Measurements from ENCODE around the gene THAP6. TPM values are rescaled to one million over a fixed set of nuclear protein-coding genes. Genes with fewer than 3 reads are reported as not detected.
"Not testable (repeated sequence)": the region's sequence is repeated elsewhere in the genome, so short reads cannot be mapped to it uniquely, and the experiment has no call there.

THAP6 gene
- total and polyA plus RNA-seq, 2 donors (not counting 1 experiment from before 2014, with no cell fraction given) = 11.7 to 18.8 TPM

- Histone ChIP-seq H3K9ac (ENCODE audit: insufficient read depth, low read length) (no peak overlapping the region), H3K27me3 (ENCODE audit: control insufficient read depth, insufficient read depth, low read length) (no peaks in the 10 kb centered on the region), H3K36me3 (ENCODE audit: control insufficient read depth, insufficient read depth, low read length) (peaks cover 6% of the 10 kb centered on the region), H3K27ac (ENCODE audit: insufficient read depth, low read length) (no peak overlapping the region), H3K79me2 (ENCODE audit: control insufficient read depth, insufficient read depth, low read length) (no peaks in the 10 kb centered on the region), H3K4me3 (replicated peaks in 1 of 4; ENCODE audit: control extremely low read depth in 1 of 4, insufficient read depth in 1 of 4, low read depth in 3 of 4, low read length in 4 of 4) (no peak overlapping the region), H4K20me1 (ENCODE audit: control insufficient read depth, extremely low read depth, insufficient read depth, low read length) (no peaks in the 10 kb centered on the region), H3K4me2 (ENCODE audit: extremely low read depth, insufficient read depth, low read length) (no peak overlapping the region), H3K9me3 (ENCODE audit: control insufficient read depth, insufficient read depth, low read depth, low read length) (no peaks in the 10 kb centered on the region), H2AFZ (ENCODE audit: low read length) (no peak overlapping the region), H3K4me1 (ENCODE audit: control insufficient read depth, extremely low read depth, insufficient read depth, low read length) (no peaks in the 10 kb centered on the region)
- DNase-seq (ENCODE audit: low read depth in 2 of 2) = no peak
- TF ChIP-seq, protein P1, sequence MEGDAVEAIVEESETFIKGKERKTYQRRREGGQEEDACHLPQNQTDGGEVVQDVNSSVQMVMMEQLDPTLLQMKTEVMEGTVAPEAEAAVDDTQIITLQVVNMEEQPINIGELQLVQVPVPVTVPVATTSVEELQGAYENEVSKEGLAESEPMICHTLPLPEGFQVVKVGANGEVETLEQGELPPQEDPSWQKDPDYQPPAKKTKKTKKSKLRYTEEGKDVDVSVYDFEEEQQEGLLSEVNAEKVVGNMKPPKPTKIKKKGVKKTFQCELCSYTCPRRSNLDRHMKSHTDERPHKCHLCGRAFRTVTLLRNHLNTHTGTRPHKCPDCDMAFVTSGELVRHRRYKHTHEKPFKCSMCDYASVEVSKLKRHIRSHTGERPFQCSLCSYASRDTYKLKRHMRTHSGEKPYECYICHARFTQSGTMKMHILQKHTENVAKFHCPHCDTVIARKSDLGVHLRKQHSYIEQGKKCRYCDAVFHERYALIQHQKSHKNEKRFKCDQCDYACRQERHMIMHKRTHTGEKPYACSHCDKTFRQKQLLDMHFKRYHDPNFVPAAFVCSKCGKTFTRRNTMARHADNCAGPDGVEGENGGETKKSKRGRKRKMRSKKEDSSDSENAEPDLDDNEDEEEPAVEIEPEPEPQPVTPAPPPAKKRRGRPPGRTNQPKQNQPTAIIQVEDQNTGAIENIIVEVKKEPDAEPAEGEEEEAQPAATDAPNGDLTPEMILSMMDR (conservative IDR thresholded peaks at IDR 0.05 in 1 of 2, IDR thresholded peaks at IDR 0.05 in 1 of 2; ENCODE audit: low read depth in 1 of 2, low read length in 2 of 2) = no peak
- no peak for TF ChIP-seq EZH2 (IDR thresholded peaks at IDR 0.05; ENCODE audit: low read length, missing control alignments)
These were observed 16.5 kb downstream of the THAP6 start for GRCh38 chr4:75530556-75531322.

DNA sequence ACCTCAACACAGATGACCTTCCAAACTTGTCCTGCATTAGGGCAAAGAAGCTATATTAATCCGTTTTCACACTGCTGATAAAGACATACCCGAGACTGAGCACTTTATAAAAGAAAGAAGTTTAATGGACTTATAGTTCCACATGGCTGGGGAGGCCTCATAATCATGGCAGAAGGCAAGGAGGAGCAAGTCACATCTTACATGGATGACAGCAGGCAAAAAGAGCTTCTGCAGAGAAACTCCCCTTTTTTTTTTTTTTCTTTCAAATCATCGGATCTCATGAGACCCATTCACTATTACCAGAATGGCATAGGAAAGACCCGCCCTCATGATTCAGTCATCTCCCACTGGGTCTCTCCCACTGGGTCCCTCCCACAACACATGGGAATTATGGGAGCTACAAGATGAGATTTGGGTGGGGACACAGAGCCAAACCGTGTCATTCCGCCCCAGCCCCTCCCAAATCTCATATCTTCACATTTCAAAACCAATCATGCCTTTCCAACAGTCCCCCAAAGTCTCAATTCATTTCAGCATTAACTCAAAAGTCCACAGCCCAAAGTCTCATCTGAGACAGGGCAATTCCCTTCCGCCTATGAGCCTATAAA, 17.4 kb downstream of the THAP6 start:
- not testable (repeated sequence) for H4K20me1 ChIP-seq (ENCODE audit: control insufficient read depth, extremely low read depth, insufficient read depth, low read length); H3K36me3 ChIP-seq (ENCODE audit: control insufficient read depth, insufficient read depth, low read length); H3K9ac ChIP-seq (ENCODE audit: insufficient read depth, low read length); DNase-seq (ENCODE audit: low read depth in 2 of 2); H3K27ac ChIP-seq (ENCODE audit: insufficient read depth, low read length); H3K27me3 ChIP-seq (ENCODE audit: control insufficient read depth, insufficient read depth, low read length); H3K9me3 ChIP-seq (ENCODE audit: control insufficient read depth, insufficient read depth, low read depth, low read length); H3K4me2 ChIP-seq (ENCODE audit: extremely low read depth, insufficient read depth, low read length); H2AFZ ChIP-seq (ENCODE audit: low read length); H3K79me2 ChIP-seq (ENCODE audit: control insufficient read depth, insufficient read depth, low read length); H3K4me1 ChIP-seq (ENCODE audit: control insufficient read depth, extremely low read depth, insufficient read depth, low read length); H3K4me3 ChIP-seq (replicated peaks in 1 of 4; ENCODE audit: control extremely low read depth in 1 of 4, insufficient read depth in 1 of 4, low read depth in 3 of 4, low read length in 4 of 4)

GRCh38 chr4:75533339-75533887, 19.1 kb downstream of the THAP6 start:
- not testable (repeated sequence) for H2AFZ ChIP-seq (ENCODE audit: low read length); H3K9ac ChIP-seq (ENCODE audit: insufficient read depth, low read length); H3K36me3 ChIP-seq (ENCODE audit: control insufficient read depth, insufficient read depth, low read length); H3K27me3 ChIP-seq (ENCODE audit: control insufficient read depth, insufficient read depth, low read length); H3K9me3 ChIP-seq (ENCODE audit: control insufficient read depth, insufficient read depth, low read depth, low read length); DNase-seq (ENCODE audit: low read depth in 2 of 2); H3K79me2 ChIP-seq (ENCODE audit: control insufficient read depth, insufficient read depth, low read length); H3K27ac ChIP-seq (ENCODE audit: insufficient read depth, low read length); H4K20me1 ChIP-seq (ENCODE audit: control insufficient read depth, extremely low read depth, insufficient read depth, low read length); H3K4me3 ChIP-seq (replicated peaks in 1 of 4; ENCODE audit: control extremely low read depth in 1 of 4, insufficient read depth in 1 of 4, low read depth in 3 of 4, low read length in 4 of 4); H3K4me1 ChIP-seq (ENCODE audit: control insufficient read depth, extremely low read depth, insufficient read depth, low read length); H3K4me2 ChIP-seq (ENCODE audit: extremely low read depth, insufficient read depth, low read length)

GRCh38 chr4:75533926-75534325, 19.7 kb downstream of the THAP6 start:
- H3K27ac ChIP-seq (ENCODE audit: insufficient read depth, low read length); H4K20me1 ChIP-seq (ENCODE audit: control insufficient read depth, extremely low read depth, insufficient read depth, low read length); H3K79me2 ChIP-seq (ENCODE audit: control insufficient read depth, insufficient read depth, low read length); H3K4me3 ChIP-seq (replicated peaks in 1 of 4; ENCODE audit: control extremely low read depth in 1 of 4, insufficient read depth in 1 of 4, low read depth in 3 of 4, low read length in 4 of 4); H3K36me3 ChIP-seq (ENCODE audit: control insufficient read depth, insufficient read depth, low read length); H3K4me2 ChIP-seq (ENCODE audit: extremely low read depth, insufficient read depth, low read length); H3K9ac ChIP-seq (ENCODE audit: insufficient read depth, low read length); H3K27me3 ChIP-seq (ENCODE audit: control insufficient read depth, insufficient read depth, low read length); DNase-seq (ENCODE audit: low read depth in 2 of 2); H3K4me1 ChIP-seq (ENCODE audit: control insufficient read depth, extremely low read depth, insufficient read depth, low read length); H3K9me3 ChIP-seq (ENCODE audit: control insufficient read depth, insufficient read depth, low read depth, low read length); H2AFZ ChIP-seq (ENCODE audit: low read length): not testable (repeated sequence)

DNA sequence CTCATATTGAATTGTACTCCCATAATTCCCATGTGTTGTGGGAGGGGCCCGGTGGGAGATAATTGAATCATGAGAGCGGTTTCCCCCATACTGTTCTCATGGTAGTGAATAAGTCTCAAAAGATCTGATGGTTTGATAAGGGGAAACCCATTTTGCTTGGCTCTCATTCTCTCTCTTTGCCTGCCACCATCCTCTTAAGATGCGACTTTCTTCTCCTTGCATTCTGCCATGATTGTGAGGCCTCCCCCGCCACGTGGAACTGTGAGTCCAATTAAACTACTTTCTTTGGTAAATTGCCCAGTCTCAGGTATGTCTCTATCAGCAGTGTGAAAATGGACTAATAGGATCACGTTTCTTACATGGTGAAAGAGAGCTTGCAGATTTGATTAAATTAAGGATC, 23.0 kb downstream of the THAP6 start:
- H3K9ac ChIP-seq (ENCODE audit: insufficient read depth, low read length); H3K79me2 ChIP-seq (ENCODE audit: control insufficient read depth, insufficient read depth, low read length); H3K4me1 ChIP-seq (ENCODE audit: control insufficient read depth, extremely low read depth, insufficient read depth, low read length); H4K20me1 ChIP-seq (ENCODE audit: control insufficient read depth, extremely low read depth, insufficient read depth, low read length); H3K36me3 ChIP-seq (ENCODE audit: control insufficient read depth, insufficient read depth, low read length); DNase-seq (ENCODE audit: low read depth in 2 of 2); H3K4me2 ChIP-seq (ENCODE audit: extremely low read depth, insufficient read depth, low read length); H3K4me3 ChIP-seq (replicated peaks in 1 of 4; ENCODE audit: control extremely low read depth in 1 of 4, insufficient read depth in 1 of 4, low read depth in 3 of 4, low read length in 4 of 4); H3K27me3 ChIP-seq (ENCODE audit: control insufficient read depth, insufficient read depth, low read length); H2AFZ ChIP-seq (ENCODE audit: low read length); H3K9me3 ChIP-seq (ENCODE audit: control insufficient read depth, insufficient read depth, low read depth, low read length); H3K27ac ChIP-seq (ENCODE audit: insufficient read depth, low read length): not testable (repeated sequence)
